HG03103 (cell line): ENCODE measurements around the gene LRMDA.

Source experiments
- ATAC-seq: cut with Tn5 transposase; IDR thresholded peaks from one replicate; pipeline ENCODE4 v1.9.1; 2021; ENCODE audit warnings: low read depth; ENCODE audit not compliant: unreplicated experiment

LRMDA gene

DNA sequence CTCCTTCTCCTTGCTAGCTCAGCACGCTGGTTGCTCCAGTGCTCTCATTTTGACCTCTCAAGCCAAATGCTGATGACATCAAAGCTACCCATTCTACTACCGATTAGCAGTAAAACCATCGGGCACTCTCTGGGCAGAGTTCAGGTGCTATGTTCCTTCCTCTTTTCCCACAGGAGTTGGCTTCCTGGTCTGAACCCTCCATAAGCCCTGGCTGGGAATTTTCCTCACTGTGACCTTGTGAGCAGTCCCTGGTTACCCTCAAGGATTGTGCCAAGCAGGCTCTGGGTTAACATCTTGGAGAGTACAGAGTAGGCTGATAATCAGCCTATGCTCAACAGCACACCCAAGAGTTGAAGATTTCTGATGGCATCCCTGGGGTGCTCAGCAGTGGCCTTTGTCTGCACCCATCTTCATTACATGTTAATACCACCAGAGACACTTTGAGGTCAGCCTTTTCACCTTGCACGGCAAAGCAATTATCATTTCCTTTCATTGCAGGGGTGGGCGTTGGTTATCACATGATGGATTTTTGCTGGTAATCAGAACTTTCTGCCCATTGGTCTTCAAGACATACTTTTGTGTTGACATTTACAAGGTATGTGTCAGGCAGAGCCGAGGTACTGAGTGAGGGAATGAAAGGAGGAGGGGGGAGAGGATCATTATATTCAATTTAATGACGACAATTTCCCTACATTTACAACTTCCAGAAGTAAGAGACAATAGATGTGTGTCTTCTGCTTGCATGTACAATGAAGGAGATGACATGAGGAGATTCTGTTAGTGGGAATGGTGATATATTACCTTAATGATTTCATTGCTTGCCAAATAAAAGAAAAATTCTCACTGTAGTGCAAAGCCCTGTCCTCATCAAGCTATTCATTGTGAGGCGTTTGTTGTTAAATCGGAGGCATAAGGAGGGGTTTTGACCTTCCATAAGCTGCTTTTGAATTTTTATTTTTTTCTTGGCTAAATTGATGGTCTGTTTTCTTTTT, 452.0 kb downstream of the LRMDA start:
- ATAC-seq, result no peak

- no peak for ATAC-seq
Measured at GRCh38 chr10:75884808-75885207, 453.4 kb downstream of the LRMDA start.

- ATAC-seq, result no peak
Measured at GRCh38 chr10:75887369-75887768, 455.9 kb downstream of the LRMDA start.

DNA sequence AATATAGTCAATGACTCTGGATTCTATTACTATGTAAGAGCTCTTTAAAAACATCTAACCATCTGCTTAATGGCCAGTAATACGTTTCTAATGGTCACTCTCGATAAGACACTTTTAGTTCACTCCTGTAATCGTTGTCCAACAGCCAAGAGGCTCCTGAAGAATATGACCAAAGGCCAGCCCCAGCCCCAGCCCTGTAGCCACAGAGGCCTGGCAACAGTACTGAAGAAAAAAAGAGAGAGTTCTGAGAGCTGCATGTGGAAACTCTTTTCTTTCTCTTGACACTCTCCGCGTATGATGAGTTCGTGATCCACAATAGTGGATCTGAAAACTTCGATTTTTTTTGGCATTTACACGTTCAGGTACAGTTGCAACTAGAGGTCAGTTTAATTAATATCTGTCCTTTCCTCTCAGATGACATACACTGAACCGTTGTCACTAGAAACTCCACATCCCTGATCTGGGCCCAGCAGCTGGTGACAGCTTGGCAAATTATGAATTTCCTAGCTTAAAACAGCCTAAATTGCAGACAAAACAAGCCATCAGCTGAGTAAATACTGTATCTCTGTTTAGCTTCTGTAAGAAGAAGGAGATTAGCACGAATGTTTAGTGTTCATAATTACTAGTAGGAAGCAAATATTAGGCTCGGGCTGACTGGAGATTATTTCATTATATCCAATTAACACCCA, 456.7 kb downstream of the LRMDA start:
- no peak for ATAC-seq

- ATAC-seq, result no peak
Measured at GRCh38 chr10:75889051-75889450, 457.6 kb downstream of the LRMDA start.

DNA sequence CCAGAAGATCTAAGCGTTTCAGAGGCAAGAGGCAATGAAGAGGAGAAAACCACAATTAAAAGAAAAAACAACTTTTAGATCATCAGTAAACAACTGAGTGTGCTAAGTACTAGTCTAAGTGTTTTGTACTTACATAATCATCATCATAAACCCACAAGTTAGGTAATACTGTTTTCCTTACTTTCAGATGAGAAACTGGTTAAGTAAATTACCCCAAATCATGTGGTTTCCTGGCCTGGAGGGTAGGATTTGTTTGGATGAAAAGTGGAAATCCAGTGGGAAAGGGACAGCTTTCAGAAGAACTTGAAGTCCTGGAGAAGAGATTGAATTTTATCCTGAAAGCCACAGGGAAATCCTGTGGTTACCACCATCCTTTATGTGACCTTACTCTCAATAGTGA, 463.3 kb downstream of the LRMDA start:
- no peak for ATAC-seq

DNA sequence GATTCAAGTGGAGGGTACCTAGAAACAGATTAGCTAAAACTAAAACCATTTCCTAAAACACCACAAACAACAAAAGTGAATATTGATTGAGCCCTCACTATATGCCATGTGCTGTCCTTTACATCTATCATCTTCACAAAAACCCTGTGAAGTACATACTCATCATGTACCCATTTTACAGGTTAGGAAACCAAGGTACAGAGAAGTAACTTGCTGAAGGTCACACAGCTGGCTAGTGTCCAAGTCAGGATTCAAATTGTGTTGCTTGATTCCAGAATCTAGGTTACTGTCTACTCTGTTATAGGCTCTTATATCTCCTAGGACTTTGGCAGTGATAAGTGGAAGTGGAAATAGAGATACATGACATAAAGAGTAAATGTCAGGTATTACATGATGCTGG, 463.8 kb downstream of the LRMDA start:
- no peak for ATAC-seq

DNA sequence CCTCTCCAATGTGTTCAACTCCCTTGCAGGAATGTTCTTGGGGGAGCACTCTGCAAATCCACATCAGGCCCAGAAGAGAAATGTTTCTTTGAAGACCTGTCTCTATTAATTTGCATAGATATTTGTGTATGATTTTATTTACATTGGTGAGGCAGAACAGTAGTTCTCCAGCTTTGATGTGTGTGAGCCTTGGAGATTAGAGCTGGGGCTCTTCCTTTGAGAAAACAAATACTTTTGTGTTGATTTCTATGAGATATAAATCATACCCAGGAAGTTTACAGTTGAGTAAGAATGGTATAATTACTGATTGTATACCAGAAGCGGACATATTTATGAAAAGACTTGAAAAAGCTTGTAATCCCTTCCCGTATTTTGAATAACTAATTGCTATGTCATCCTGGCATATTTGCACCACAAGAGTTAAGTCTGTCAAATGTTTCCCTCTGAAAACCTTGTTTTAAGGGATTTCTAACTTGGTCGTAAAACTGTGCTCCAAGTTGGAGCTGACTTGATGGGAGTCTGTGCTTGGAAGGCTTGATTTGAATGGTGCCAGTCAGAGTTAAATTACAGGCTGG, 468.5 kb downstream of the LRMDA start:
- ATAC-seq, result no peak

- no peak for ATAC-seq
Measured at GRCh38 chr10:75902816-75903215, 471.4 kb downstream of the LRMDA start.

DNA sequence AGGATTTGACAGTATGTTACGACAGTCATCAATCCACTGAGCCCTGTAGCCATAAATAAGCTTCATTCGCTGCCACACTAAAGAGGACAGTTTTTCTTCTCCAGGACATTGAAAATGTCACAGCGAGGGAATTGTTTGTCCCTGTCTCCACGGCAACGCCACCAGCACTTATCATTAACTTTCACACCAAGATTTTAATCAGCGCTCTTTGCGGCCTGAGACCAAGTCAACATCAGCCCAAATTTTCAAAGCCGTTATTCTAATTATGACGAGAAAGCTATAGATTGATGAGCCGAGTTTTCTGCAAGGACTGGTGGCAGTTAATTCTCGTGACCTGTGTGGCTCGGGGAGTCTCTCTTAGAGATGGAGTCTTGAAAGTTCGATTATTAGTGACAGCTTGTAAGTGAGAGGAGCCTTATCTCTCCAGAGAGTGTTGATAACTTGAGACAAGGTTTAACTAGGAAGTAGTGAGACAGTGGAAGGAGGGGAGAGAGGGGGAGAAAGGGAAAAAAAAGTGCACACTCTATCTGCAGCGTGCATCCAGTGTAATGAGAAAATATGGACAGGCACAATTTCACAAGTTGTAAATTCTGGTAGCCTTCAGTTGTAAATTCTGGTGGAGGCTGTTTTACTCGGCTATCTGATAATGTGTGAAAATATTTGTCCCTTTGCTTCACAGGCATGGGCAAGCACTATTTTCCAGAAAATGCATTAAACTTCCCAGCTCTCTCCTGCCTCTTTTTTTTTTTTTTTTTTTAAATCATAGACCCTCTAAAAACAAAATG, 473.3 kb downstream of the LRMDA start:
- ATAC-seq, result no peak

DNA sequence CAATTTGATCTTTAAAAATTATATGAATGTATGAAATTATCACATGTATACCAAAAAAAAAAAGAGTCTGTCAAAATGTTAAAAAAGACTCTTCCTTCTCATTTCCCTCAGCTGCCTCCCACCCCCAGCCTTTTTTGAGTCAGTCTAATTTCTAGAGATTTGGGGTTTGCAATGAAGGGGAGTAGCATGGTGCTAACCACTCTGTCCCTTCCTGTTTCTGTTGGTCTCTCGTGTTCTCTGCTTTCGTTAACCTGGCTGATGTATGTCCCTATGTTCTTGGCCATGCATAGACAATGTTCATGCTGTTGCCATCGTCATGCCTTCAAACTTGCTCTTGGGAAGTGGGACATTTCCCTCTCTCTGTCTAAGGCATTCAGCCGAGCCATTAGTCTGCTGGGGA, 474.1 kb downstream of the LRMDA start:
- ATAC-seq, result no peak

GRCh38 chr10:75910032-75910431, 478.6 kb downstream of the LRMDA start:
- ATAC-seq, result no peak

GRCh38 chr10:75911426-75911825, 480.0 kb downstream of the LRMDA start:
- ATAC-seq, result no peak

DNA sequence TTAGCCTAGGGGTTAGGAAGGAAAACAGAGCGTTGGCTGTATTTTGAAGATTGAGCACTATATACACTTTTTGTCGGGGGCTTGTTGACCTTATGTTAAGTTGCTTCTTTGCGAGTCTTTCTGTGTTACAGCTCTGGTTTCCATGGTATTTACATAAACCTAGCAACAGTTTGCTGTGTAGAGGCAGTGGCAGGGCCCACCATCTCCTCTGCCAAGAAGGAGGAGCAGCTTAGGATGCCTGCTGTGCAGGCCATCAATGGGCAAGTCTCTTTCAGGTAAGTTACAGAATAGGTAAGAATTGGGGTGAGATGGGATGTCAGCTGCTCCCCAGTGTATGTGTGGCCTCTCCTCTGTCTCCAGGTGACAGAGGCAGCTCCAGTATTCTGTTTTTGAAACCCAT, 485.5 kb downstream of the LRMDA start:
- no peak for ATAC-seq

- ATAC-seq, result no peak
Measured at GRCh38 chr10:75919913-75920312, 488.5 kb downstream of the LRMDA start.

GRCh38 chr10:75922435-75922834, 491.0 kb downstream of the LRMDA start:
- ATAC-seq, result no peak

DNA sequence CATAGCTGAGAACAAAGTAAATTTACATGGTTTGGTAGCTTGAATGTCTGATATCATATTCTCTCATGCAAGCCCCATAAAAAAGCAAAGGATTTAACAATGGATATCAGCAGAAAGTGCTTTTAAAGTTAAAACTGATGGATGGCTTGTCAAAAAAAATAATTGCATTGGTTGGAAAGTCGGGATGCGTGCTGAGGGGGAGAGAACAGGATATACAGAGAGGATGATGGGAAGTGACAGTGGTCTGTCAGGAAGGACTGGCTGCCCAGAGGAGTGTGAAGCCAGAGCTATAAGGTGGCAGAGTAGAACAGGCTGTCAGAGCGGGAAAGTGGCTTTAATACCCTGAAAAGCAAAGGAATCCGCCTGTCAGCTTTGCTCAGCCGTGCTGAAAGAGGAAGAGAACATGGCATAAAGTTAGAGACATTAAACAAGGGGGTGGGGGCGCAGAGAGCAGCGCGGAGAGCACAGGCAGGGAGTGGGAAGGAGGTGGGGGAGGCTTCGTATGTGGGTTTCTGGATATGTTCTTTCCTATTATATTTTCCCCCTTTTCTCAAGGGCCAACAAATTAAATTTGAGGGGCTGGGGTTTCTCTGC, 493.0 kb downstream of the LRMDA start:
- no peak for ATAC-seq

GRCh38 chr10:75925999-75926398, 494.6 kb downstream of the LRMDA start:
- ATAC-seq, result no peak

- ATAC-seq, result no peak
Measured at GRCh38 chr10:75926763-75927162, 495.3 kb downstream of the LRMDA start.

DNA sequence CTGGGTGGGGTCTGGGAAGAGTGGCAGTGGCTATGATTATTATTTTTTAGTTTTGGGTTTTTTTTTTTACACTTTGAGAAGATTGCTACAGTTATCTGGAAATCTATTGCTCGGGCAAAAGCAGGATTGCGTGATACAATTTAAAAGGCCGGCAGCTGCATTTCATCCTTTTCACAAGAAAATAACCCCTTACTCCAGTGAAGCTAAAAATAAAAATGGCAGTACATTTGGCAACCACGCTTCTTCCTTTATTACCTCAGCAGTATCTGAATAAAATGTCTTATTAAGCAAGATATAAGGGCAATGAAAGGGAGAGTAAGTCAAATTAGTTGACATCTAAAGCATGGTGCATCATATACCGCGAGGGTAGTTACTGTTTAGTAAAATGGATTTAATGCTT, 496.8 kb downstream of the LRMDA start:
- no peak for ATAC-seq
